Activated CD4-positive, alpha-beta T cell treated with anti-CD3 and anti-CD28 coated beads for 4 hours (primary cell): ENCODE data around the gene NUDT8.
A peak's percentile ranks its signal among the peaks of the same experiment; 100 is the strongest.
"Not testable (repeated sequence)": the region's sequence is repeated elsewhere in the genome, so short reads cannot be mapped to it uniquely, and the experiment has no call there.

Source experiments
- DNase-seq, 2 donors: peaks; one replicate each; pipeline ENCODE4 v3.0.0-alpha.2; 2020

The NUDT8 gene

DNA sequence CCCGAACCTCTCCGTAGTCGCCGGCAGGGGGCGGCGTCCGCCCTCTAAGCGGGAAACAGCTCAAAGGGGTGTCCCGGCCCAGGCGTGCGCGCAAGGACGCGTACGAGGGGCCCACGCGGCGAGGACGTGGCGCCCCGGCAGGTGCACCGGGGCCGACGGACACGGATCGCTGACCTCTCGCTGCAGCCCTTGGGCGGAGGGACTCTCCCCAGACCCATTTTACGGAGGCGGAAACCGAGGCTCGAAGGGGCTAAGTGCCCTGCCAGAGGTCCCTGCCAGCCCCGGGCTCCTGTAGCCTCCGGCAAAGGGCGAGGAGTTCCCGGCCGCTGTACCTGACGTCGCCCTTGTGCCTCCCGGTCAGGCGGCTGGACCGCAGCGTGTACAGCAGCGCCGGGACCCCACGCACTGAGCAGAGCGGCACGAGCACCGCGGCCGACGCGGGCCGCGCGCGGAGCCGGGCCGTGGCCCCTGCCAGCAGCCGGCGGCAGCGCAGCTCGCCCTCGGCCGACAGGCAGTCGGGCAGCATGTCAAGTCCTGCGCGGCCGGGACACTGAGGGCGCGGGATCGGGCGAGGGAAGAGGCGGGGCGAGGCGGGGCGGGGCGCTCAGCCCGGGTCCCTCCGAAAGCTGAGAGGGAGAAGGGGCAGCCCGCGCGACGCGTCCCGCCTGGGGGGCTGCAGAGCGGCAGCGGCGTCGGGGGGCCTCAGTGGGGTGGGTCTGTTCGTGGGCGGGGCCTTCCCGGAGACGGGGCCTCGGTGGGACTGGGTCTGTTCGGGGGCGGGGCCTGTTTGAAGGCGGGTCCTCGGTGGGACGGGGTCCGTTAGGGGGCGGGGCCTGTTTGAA lies at the start of gene NUDT8:
Gene NUDT8, minus strand, starts transcription at position 552 of the 842 bp plus-strand sequence. Its CDS starts 26 bp downstream, at position 526.
- peak; percentile 84 to 85 for DNase-seq

DNA sequence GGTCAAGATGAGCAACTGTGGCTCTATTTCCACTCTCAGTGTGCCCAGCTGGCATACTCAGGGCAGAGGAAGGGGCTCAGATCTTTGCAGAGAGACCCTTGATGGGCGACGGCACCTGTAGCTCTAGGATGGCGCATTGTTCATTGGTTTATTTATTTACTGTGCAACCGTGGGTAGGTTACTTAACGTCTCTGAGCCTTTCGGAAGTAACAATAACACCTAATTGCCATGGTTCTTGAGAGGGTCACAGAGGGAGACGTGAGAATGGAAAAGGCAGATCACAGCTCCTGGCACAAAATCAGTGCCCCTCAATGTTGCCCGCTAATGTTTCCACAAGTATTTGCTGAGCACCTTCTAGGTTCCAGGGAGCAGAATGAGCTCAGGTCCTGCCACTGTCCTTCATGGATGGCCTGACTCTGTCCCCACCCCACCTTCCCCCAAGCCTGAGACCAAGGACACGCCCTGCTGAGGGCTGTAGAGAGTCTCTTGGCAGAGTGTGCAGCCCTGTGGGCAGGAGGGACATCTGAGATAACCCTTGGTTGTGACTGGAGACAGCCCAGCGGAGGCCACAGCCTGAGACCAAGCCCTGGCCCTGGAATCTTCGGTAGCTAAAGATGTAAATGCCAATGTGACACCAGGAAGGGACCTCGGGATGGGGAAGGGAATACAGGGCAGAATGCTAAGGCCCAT lies 45.5 kb upstream of the NUDT8 start:
- DNase-seq = no peak

DNA sequence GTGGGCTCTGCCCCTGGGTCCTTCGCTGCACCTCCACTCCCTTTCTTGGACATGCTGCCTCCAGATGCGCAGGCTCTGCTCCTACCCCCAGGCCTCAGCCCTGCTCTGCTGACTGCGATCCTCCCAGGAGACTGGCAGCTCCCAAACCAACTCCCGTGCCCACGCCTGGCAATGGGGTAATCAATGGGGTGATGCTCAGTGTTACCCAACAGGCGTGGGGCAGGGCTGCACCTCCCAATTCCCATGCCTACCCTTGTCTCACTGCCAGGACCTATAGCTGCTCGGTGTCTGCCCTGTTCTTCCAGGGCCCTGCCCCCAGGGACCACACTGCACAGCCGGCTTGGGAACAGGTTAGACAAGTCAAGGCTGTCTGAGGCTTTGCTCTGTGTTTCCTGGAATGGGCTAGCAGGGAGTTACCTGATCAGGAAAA lies 44.7 kb upstream of the NUDT8 start, which contains the start of gene ALDH3B2:
Gene ALDH3B2, minus strand, starts transcription at position 182 of the 430 bp plus-strand sequence. CDS start 7,688 bp downstream, outside the sequence.
- DNase-seq = no peak

GRCh38 chr11:67673902-67674301 lies 44.2 kb upstream of the NUDT8 start:
- DNase-seq = no peak

DNA sequence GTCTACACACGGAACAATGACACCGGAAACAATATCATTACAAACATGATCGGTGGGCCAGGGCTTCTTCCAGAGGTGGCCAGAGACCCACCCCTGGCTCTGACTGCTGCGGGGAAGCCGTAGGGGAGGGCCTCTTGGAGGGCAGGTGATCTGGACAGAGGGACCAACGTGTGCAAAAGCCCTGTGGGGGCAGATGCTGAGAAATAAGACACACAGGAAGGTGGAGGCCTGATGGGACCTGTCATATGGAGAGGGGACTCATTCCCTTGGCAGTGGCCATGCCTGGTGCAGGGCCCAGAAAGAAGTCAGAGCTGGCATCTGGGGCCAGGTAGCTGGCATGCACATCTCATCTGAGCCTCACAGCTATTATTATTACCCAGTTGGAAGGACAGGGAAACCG lies 43.6 kb upstream of the NUDT8 start:
- no peak for DNase-seq

- DNase-seq = no peak
These were observed 41.4 kb upstream of the NUDT8 start for GRCh38 chr11:67671211-67671520.

DNA sequence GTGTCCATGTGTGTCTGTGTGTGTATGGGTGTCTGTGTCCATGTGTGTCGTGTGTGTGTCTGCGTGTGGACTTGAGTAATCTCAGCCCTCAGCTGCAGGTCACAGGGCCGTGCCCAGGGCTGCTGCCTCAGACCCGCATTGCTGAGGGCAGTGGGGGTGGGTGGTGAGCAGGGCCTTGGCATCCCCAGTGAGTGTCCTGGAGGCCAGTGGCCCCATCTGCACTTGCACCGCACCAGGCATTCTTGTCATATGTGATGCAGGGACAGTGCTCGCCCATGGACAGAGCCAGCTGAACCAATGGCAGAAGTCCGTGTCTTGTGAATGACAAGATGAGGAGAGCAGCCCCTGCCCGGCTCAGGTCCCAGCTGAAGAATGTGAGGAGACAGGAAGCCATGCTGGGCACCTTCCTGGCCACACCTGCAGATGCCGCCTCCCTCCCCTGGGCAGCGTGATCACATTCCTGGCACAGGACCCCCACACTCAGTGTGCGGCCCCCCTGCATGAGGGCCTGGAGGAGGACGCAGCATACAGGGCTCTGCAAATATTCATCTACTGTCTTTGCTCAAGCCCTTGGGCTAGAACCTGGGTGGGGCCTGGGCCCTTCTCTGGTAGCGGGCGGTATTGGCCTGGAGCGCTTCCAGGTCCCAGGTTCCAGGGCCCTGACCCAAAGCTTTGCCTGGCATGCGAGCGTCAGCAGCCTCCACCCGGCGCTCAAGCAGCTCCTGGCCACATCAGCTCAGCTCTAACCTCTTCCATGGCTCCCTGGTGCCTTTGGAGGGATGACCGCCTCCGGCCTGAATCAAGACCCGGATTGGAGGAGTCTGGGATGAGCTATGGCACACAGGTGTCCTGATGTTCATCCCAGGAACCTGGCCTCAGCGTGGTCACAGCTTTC lies 40.8 kb upstream of the NUDT8 start:
- DNase-seq = no peak

- DNase-seq = no peak
These were observed 38.4 kb upstream of the NUDT8 start for GRCh38 chr11:67668192-67668551.

DNA sequence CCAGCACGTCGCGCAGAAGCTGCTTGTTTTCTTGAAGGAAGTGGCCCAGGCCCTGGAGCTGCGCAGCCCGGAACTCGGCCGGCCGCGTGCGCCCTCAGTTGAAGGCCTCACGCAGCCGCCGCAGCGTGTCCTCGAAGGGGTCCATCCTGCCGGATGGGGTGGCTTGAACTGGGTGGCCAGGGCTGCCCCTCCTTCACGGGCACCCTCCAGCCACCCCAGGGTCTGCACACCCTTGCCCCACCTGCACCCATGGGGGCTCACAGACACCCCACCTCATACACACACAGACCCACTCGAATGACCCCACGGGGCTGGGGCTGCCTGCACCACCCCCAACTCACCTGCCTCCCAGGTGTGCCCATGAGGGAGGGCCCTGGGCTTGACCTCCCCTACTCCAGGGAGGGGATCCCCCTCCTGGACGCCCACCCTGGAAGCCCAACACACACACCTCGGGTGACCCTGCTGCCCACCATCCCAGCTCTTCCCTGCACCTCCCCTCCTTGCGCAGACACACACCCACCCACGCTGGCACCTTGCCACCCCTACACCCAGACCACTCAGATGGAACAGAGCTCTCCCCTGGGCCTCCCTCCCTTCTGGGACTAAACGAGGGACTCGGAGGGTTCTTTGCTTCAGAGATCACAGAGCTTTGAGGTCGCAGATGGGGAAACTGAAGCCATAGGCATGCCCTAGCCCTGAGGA lies 37.9 kb upstream of the NUDT8 start:
- DNase-seq = no peak

DNA sequence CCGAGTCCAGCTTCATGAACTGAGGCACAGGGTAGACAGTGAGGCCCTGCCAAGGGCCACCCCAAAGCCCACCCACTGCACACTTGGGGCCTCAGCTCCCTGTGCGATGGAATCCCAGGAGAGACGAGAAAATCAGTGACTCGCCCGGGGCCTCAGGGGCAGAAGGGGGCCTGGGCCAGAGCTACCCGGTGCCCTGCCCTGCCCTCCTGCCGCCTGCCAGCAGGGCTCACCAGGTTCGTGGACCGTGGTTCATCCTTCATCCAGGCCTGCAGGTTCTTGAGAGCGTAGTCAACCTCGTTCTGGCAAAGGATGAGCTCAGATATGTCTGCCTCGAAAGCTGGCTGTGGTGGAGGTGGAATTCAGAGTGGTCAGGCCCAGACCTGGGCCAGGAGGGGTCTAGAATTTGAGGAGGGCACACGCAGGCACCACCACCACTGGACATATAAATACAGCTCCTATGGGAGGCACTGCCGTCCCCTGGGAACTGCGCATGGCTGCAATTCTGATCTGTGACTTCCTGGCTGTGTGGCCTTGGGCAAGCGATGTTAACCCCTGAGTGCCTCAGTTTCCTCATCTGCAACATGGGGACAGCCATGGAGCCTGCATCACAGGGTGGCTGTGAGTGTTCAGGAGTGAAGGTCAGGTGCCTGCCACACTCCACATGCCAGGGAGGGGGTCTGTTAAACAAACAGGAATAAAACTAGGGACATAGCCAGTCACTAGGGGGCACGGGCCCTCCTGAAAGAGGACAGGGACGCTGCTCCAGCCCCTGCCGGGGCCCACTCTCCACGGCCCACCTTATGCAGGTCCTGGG lies 37.1 kb upstream of the NUDT8 start:
- DNase-seq = no peak

GRCh38 chr11:67666303-67666645 lies 36.5 kb upstream of the NUDT8 start:
- no peak for DNase-seq

DNA sequence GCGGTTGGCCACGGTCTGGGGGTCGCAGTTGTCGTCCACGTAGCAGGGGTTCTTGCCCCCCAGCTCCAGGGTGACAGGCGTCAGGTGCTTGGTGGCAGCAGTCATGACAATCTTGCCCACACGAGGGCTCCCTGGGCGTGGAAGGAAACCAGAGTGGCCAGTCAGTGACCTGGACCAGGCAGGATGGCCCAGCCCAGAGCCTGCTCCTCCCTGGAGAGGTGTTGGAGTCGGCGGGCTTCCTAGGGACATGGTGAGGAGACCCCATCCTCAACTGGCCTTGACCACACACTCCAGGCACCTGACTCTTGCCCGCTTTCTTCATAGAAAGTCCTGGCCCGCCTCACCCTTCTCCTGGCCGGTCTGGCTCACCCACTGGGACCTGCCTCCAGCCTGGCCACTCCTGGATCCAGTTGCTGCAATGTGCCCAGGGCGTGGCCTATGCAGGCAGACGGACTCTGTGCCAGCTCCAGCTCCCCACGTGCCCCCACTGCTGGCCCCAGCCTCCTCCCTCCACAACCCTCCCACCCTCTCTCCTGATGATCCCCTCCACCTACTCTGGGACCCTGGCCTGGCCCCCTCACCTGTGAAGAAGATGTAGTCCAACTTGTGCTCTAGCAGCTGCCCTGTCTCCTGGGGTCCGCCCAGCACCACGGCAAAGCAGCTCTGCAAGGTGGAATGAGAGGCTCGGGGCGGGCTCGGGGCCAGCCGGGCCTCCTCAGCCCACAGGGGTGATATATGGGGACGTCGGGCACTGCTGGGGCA lies 36.0 kb upstream of the NUDT8 start:
- no peak for DNase-seq

DNA sequence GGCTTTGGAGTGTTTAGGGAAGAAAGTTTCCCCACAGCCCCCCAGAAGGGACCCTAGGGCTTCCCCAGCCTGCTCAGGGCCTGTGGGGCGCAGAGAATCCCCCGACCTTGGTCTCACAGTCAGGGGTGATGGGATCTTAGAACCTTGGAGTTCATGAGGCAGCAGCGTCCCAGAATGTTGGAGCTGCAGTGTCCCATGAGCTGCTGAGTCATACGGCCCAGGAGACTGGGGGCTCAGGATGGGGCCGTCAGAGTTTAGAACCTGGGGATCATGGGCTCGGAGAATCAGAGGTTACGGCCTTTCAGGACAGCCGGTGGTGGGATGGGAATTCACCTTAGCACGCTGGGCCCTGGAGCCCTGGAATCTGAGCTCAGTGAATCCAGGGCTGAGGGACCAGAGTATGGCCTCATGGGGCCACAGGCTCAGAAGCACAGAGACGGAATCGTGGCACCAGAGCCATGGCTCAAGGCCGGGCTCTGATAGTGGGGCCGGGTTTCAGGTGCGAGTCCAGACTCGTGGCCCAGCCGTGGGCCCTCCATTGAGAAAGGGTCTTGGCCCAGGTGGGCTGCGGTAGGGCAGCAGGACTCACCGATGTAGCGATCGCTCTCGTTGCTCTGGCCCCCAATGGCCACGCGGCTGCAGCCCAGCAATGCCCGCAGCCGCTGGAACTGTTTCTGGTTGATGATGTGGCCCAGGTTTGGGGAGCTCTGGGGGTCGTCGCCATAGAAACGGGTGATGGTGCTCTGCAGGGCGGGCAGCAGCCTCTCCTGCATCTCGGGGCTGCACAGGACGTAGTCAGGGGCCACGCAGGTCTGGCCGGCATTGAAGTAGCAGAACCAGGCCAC lies 35.2 kb upstream of the NUDT8 start:
- no peak for DNase-seq

GRCh38 chr11:67664213-67664585 lies 34.5 kb upstream of the NUDT8 start:
- DNase-seq = no peak

- no peak for DNase-seq
These were observed 33.9 kb upstream of the NUDT8 start for GRCh38 chr11:67663532-67664212.

DNA sequence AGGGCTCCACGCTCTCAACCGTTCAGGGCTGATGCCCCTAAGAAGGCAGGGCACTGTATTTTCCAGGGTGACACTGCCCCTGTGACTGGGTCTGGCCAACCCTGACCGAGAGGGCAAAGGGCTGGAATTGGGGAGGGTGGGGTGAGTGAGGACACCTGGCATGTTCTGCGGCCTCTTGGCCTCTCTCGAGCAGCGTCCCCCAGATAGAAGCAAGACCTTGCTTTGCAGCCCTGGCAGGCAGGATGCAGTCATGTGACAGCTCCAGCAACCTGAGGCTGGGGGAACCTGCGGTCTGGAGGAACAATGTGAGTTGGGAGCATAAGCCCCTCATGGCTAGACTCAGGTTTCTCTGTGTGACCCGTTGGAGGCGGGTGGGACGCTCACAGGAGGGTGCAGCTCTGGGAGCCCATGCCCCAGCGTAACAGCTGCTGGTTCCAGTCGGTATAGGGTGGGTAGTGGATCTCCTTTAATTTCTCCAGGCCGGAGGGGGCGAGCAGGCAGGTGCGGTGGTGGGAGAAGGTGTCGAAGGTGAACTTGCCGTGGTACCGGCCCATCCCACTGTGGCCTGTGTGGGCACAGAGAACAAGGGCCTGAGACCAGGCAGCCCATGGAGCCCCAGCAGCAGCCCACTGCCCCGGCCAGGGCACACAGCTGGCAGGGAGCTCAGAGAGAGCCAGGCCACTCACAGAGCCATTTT lies 33.2 kb upstream of the NUDT8 start:
- DNase-seq = no peak

DNA sequence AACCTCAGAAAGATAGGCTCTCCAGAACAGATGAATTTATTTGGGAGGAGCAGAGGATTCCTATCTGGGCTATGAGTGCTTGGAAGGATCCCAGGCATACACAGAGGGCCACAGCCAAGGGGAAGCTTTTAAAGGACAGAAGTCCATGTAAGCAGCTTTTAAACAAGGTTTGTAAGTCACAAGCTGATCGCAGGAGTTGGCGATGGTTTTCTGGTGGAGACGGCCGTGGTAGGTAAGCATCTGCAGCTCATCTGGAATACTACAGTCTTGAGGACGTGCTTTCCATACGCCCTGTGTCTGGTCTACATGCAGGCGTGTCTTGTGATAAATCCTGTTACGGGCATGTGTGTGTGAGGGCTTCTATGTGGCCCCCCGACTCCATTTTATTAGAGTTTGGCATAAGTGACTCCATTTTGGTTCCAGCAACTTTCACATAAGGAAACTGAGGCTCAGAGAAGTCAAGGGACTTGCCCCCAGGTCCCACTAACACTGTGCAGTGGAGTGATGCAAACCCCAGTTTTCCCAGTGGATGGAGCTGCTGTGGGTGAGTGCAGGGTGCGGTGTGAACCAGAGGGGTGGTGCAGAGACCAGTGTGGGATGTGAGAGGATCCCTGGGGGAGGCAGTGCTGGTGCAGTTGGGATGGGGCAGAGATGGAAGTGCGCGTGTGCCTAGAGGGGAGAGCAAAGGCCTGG lies 32.6 kb upstream of the NUDT8 start:
- no peak for DNase-seq

- DNase-seq = not testable (repeated sequence)
These were observed 31.0 kb upstream of the NUDT8 start for GRCh38 chr11:67660752-67661151.
